HEK293 (cell line): Measurements from ENCODE around the gene DCST1.

Experiments
- BCL6B ChIP-seq: fragments of 450-650 bp; formaldehyde crosslinking; IDR thresholded peaks from 2 replicates; pipeline ENCODE4 v1.5.1; 2017; ENCODE audit warnings: missing biosample characterization, missing genetic modification characterization
- GLIS1 ChIP-seq: fragments of 450-650 bp; formaldehyde crosslinking; IDR thresholded peaks from 2 replicates; pipeline ENCODE4 v1.5.1; 2016; ENCODE audit warnings: missing biosample characterization, missing genetic modification characterization
- KLF1 ChIP-seq: fragments of 450-650 bp; formaldehyde crosslinking; IDR thresholded peaks from 2 replicates; pipeline ENCODE4 v1.5.1; 2016; ENCODE audit warnings: missing biosample characterization, missing genetic modification characterization
- KLF8 ChIP-seq: fragments of 450-650 bp; formaldehyde crosslinking; IDR thresholded peaks from 2 replicates; pipeline ENCODE4 v1.5.1; 2016; ENCODE audit warnings: missing biosample characterization, missing genetic modification characterization
- MEIS1 ChIP-seq: sonication (generic); formaldehyde crosslinking; IDR thresholded peaks from 2 replicates; pipeline ENCODE4 v1.8.1; 2022; ENCODE audit warnings: missing genetic modification reagents, mild to moderate bottlenecking, borderline replicate concordance
- OSR2 ChIP-seq: fragments of 450-650 bp; formaldehyde crosslinking; IDR thresholded peaks from 2 replicates; pipeline ENCODE4 v1.5.1; 2016; ENCODE audit warnings: missing biosample characterization, missing genetic modification characterization
- OVOL3 ChIP-seq: fragments of 450-650 bp; formaldehyde crosslinking; IDR thresholded peaks from 2 replicates; pipeline ENCODE4 v1.5.1; 2016; ENCODE audit warnings: missing biosample characterization, missing genetic modification characterization
- PATZ1 ChIP-seq: fragments of 450-650 bp; formaldehyde crosslinking; IDR thresholded peaks from 2 replicates; pipeline ENCODE4 v1.5.1; 2016; ENCODE audit warnings: missing biosample characterization, missing genetic modification characterization
- PRDM1 ChIP-seq: fragments of 450-650 bp; formaldehyde crosslinking; IDR thresholded peaks from 2 replicates; pipeline ENCODE4; 2016; ENCODE audit warnings: missing biosample characterization, missing genetic modification characterization
- REPIN1 ChIP-seq: fragments of 450-650 bp; formaldehyde crosslinking; IDR thresholded peaks from 2 replicates; pipeline ENCODE4 v1.5.1; 2017; ENCODE audit warnings: missing biosample characterization, missing genetic modification characterization, low read depth
- SALL2 ChIP-seq: fragments of 450-650 bp; formaldehyde crosslinking; IDR thresholded peaks from 2 replicates; pipeline ENCODE4 v1.5.0; 2017; ENCODE audit warnings: missing biosample characterization, mild to moderate bottlenecking, missing genetic modification characterization, borderline replicate concordance
- SETDB1 ChIP-seq: IDR thresholded peaks from one replicate; pipeline ENCODE4 v1.6.1; 2017; ENCODE audit warnings: mild to moderate bottlenecking, low read length, moderate library complexity, mixed read lengths; ENCODE audit not compliant: insufficient read length
- SP2 ChIP-seq: fragments of 450-650 bp; formaldehyde crosslinking; IDR thresholded peaks from 2 replicates; pipeline ENCODE4 v1.5.1; 2016; ENCODE audit warnings: missing biosample characterization, missing genetic modification characterization
- TCF7L2 ChIP-seq: IDR thresholded peaks from 2 replicates; pipeline ENCODE4 v1.6.1; 2011; ENCODE audit warnings: low read depth, mild to moderate bottlenecking, inconsistent platforms, low read length, moderate library complexity, borderline replicate concordance
- ZBTB26 ChIP-seq: fragments of 450-650 bp; formaldehyde crosslinking; optimal IDR thresholded peaks from 2 replicates; pipeline ENCODE3; 2016; ENCODE audit warnings: missing biosample characterization, mild to moderate bottlenecking, missing genetic modification characterization
- ZBTB49 ChIP-seq: fragments of 450-650 bp; formaldehyde crosslinking; IDR thresholded peaks from 2 replicates; pipeline ENCODE4 v1.5.1; 2016; ENCODE audit warnings: missing biosample characterization, missing genetic modification characterization, low read depth
- ZNF174 ChIP-seq: fragments of 450-650 bp; formaldehyde crosslinking; IDR thresholded peaks from 2 replicates; pipeline ENCODE4 v1.5.0; 2017; ENCODE audit warnings: missing biosample characterization, mild to moderate bottlenecking, missing genetic modification characterization
- ZNF239 ChIP-seq: fragments of 450-650 bp; formaldehyde crosslinking; IDR thresholded peaks from 2 replicates; pipeline ENCODE4 v1.5.1; 2016; ENCODE audit warnings: missing biosample characterization, missing genetic modification characterization
- ZNF248 ChIP-seq: fragments of 450-650 bp; formaldehyde crosslinking; IDR thresholded peaks from 2 replicates; pipeline ENCODE4 v1.5.1; 2017; ENCODE audit warnings: missing biosample characterization, missing genetic modification characterization
- ZNF280D ChIP-seq: fragments of 450-650 bp; formaldehyde crosslinking; IDR thresholded peaks from 2 replicates; pipeline ENCODE4 v1.5.1; 2016; ENCODE audit warnings: missing biosample characterization, missing genetic modification characterization
- ZNF350 ChIP-seq: fragments of 450-650 bp; formaldehyde crosslinking; IDR thresholded peaks from 2 replicates; pipeline ENCODE4 v1.5.0; 2017; ENCODE audit warnings: missing biosample characterization, mild to moderate bottlenecking, missing genetic modification characterization
- ZNF366 ChIP-seq: fragments of 450-650 bp; formaldehyde crosslinking; conservative IDR thresholded peaks from 2 replicates; pipeline ENCODE4 v1.5.1; 2016; ENCODE audit warnings: missing biosample characterization, missing genetic modification characterization
- ZNF514 ChIP-seq: fragments of 450-650 bp; formaldehyde crosslinking; IDR thresholded peaks from 2 replicates; pipeline ENCODE4 v1.5.1; 2016; ENCODE audit warnings: missing biosample characterization, missing genetic modification characterization
- ZNF549 ChIP-seq: fragments of 450-650 bp; IDR thresholded peaks from 2 replicates; pipeline ENCODE4 v1.5.1; 2018; ENCODE audit warnings: missing biosample characterization, missing genetic modification characterization, mild to moderate bottlenecking, inconsistent platforms, moderate library complexity
- ZNF658 ChIP-seq: fragments of 450-650 bp; formaldehyde crosslinking; IDR thresholded peaks from 2 replicates; pipeline ENCODE4; 2016; ENCODE audit warnings: missing biosample characterization, missing genetic modification characterization
- ZNF660 ChIP-seq: fragments of 450-650 bp; IDR thresholded peaks from 2 replicates; pipeline ENCODE4 v1.5.1; 2018; ENCODE audit warnings: missing biosample characterization, mild to moderate bottlenecking, missing genetic modification characterization
- ZNF776 ChIP-seq: fragments of 450-650 bp; formaldehyde crosslinking; IDR thresholded peaks from 2 replicates; pipeline ENCODE4 v1.5.0; 2017; ENCODE audit warnings: missing biosample characterization, missing genetic modification characterization, borderline replicate concordance
- ZSCAN5A ChIP-seq: fragments of 450-650 bp; formaldehyde crosslinking; IDR thresholded peaks from 2 replicates; pipeline ENCODE4 v1.5.1; 2016; ENCODE audit warnings: missing biosample characterization, missing genetic modification characterization

DCST1 gene

GRCh38 chr1:155000726-155001424, 32.7 kb upstream of the DCST1 start (continued):
- peak; percentile 57 for TF ChIP-seq PRDM1
- TF ChIP-seq ZNF239 (tag by site-specific recombination) = no peak
- 0 out of 2 replicates have a peak, but pooled peaks have one; percentile 61 for TF ChIP-seq ZSCAN5A (tag by site-specific recombination)
- peak; percentile 75; the same call in 1 of the 2 replicates for TF ChIP-seq OVOL3 (tag by site-specific recombination)
- no peak for TF ChIP-seq ZNF776
- TF ChIP-seq ZNF660 (tag by site-specific recombination) = peak; percentile 93
- TF ChIP-seq KLF1 (tag by site-specific recombination) = peak; percentile 94
- no peak for TF ChIP-seq ZNF514
- no peak for TF ChIP-seq ZNF248 (tag by site-specific recombination)
- TF ChIP-seq ZNF658 (tag by site-specific recombination) = no peak
- TF ChIP-seq SETDB1 = no peak
- no peak for TF ChIP-seq TCF7L2
- TF ChIP-seq ZNF280D (tag by site-specific recombination) = peak; percentile 87; the same call in 1 of the 2 replicates
- TF ChIP-seq SP2 (tag by site-specific recombination) = peak; percentile 89
- TF ChIP-seq GLIS1 (tag by site-specific recombination) = peak; percentile 98
- peak; percentile 100 for TF ChIP-seq ZNF366 (tag by site-specific recombination)
- 0 out of 2 replicates have a peak, but pooled peaks have one; percentile 70 for TF ChIP-seq REPIN1 (tag by site-specific recombination)
- no peak for TF ChIP-seq OSR2 (tag by site-specific recombination)
- no peak for TF ChIP-seq ZNF174 (tag by site-specific recombination)
- TF ChIP-seq ZNF350 = no peak
- no peak for TF ChIP-seq ZBTB49 (tag by site-specific recombination)
- no peak for TF ChIP-seq MEIS1
- TF ChIP-seq BCL6B (tag by site-specific recombination) = no peak
- TF ChIP-seq PATZ1 = peak; percentile 99
- peak; percentile 76 for TF ChIP-seq ZBTB26 (tag by site-specific recombination)
- no peak for TF ChIP-seq SALL2 (tag by site-specific recombination)
- TF ChIP-seq KLF8 (tag by site-specific recombination) = peak; percentile 99
- no peak for TF ChIP-seq ZNF549 (tag by site-specific recombination)
